Testis (tissue), 2 donors: ENCODE results near the gene EP400.

Experiments used
- POLR2A ChIP-seq: fragments of 450-650 bp; IDR thresholded peaks from one replicate; pipeline ENCODE4 v1.6.1; 2017; ENCODE audit warnings: antibody characterized with exemption, mild to moderate bottlenecking, moderate library complexity
- TF ChIP-seq, protein P1 (sequence below), 3 experiments: fragments of 450-650 bp in 2 of 3; fragments of 200-600 bp in 1 of 3; sonication (generic) in 1 of 3; IDR thresholded peaks; one replicate each; pipeline ENCODE4 v1.5.1; 2016 to 2019; ENCODE audit warnings: antibody characterized with exemption in 3 of 3, mild to moderate bottlenecking in 2 of 3, moderate library complexity in 1 of 3

DNA sequence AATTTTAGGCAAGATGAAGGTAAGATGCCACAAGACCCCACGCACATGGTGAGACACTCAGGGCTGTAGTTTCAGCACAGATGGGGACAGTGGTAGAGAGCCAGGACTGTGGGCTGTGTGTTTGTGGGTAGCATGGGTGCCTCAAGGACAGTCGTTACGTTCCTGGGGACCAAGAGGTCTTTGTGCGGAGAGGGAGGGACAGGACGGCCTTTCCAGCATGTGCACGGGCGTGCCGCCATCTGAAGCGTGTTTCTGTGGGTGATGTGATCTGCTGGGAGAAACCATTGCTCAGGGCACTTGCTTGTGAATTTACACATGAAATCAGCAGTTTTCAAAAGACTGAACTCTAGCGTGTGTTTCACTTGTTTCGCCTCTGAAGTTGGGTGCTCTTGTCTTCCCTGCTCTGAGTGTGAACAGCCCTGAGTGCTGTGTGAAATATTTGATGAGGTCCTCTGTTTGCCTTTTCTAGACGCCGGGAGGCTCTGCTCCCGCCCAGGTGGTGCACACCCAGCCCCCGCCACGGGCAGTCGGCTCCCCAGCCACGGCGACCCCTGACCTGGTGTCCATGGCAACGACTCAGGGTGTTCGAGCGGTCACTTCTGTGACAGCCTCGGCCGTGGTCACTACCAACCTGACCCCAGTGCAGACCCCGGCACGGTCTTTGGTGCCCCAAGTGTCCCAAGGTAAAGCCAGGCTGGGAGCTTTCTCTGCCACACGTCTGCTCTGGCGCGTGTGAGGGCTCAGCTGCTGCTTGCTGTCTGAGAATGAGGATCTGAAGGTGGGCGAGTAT is 112.1 kb downstream of the EP400 start:
- TF ChIP-seq, protein P1, sequence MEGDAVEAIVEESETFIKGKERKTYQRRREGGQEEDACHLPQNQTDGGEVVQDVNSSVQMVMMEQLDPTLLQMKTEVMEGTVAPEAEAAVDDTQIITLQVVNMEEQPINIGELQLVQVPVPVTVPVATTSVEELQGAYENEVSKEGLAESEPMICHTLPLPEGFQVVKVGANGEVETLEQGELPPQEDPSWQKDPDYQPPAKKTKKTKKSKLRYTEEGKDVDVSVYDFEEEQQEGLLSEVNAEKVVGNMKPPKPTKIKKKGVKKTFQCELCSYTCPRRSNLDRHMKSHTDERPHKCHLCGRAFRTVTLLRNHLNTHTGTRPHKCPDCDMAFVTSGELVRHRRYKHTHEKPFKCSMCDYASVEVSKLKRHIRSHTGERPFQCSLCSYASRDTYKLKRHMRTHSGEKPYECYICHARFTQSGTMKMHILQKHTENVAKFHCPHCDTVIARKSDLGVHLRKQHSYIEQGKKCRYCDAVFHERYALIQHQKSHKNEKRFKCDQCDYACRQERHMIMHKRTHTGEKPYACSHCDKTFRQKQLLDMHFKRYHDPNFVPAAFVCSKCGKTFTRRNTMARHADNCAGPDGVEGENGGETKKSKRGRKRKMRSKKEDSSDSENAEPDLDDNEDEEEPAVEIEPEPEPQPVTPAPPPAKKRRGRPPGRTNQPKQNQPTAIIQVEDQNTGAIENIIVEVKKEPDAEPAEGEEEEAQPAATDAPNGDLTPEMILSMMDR (IDR thresholded peaks at IDR 0.05), result no peak
- no peak for TF ChIP-seq POLR2A
